A549 (cell line): ENCODE measurements around the gene TRIO. TPM values are rescaled to one million over a fixed set of nuclear protein-coding genes. Genes with fewer than 3 reads are reported as not detected.

Experiments used
- ATAC-seq, 2 experiments: fragments of 200-7000 bp in 1 of 2; fragments of >200 bp in 1 of 2; cut with Nextera tagmentation in 1 of 2; cut with Tn5 transposase in 1 of 2; 3 replicates each; pipeline versions ENCODE4 v1.8.0 to v1.9.1; 2018 to 2020; ENCODE audit warnings: mild to moderate bottlenecking in 1 of 2, moderate library complexity in 1 of 2
- CTCF ChIA-PET: fragments of 300-600 bp; sonication (Branson Sonifier 250); formaldehyde crosslinking; extraction: SDS; loops from one replicate; lab custom pipeline; 2021; ENCODE audit warnings: antibody characterized with exemption, inconsistent platforms; lab: Yijun Ruan, JAX
- POLR2A ChIA-PET: fragments of 350-600 bp; formaldehyde crosslinking; extraction: SDS; loops from one replicate; lab custom pipeline; 2021; ENCODE audit warnings: antibody characterized with exemption, inconsistent platforms; lab: Yijun Ruan, JAX
- DNase-seq, 2 experiments: peaks; one replicate each; pipeline versions ENCODE4 v3.0.0 to v3.0.0-alpha.2; 2011 to 2016; ENCODE audit warnings: low read depth in 1 of 2, low spot score in 1 of 2
- FAIRE-seq: peaks from 2 replicates; lab custom pipeline; 2011; peaks lifted over from hg19 to GRCh38; lab: Jason Lieb, UNC
- H3K27ac ChIP-seq, 2 experiments: fragments of >200 bp; sonication (Bioruptor Twin); formaldehyde crosslinking; 3 replicates each; pipeline ENCODE4 v1.5.1; 2016 to 2017
- H3K4me1 ChIP-seq: fragments of >200 bp; sonication (Bioruptor Twin); formaldehyde crosslinking; 3 replicates; pipeline ENCODE4 v1.6.1; 2016
- H3K4me2 ChIP-seq: fragments of >200 bp; sonication (Bioruptor Twin); formaldehyde crosslinking; 3 replicates; pipeline ENCODE4 v1.6.1; 2016
- H3K4me3 ChIP-seq: fragments of >200 bp; sonication (Bioruptor Twin); formaldehyde crosslinking; 3 replicates; pipeline ENCODE4 v1.5.1; 2016
- H3K9me3 ChIP-seq: fragments of >200 bp; sonication (Bioruptor Twin); formaldehyde crosslinking; 3 replicates; pipeline ENCODE4 v1.6.1; 2016
- BHLHE40 ChIP-seq: IDR thresholded peaks from 2 replicates; pipeline ENCODE4 v1.6.1; 2012; ENCODE audit warnings: low read depth, low read length, inconsistent platforms
- CBX2 ChIP-seq: fragments of 200-600 bp; sonication (generic); IDR thresholded peaks from 2 replicates; pipeline ENCODE4 v1.6.1; 2016; ENCODE audit warnings: low read depth, mild to moderate bottlenecking, borderline replicate concordance
- CBX8 ChIP-seq: fragments of 200-600 bp; sonication (generic); IDR thresholded peaks from 2 replicates; pipeline ENCODE4 v1.6.1; 2016
- CHD4 ChIP-seq: fragments of 200-600 bp; sonication (generic); IDR thresholded peaks from 2 replicates; pipeline ENCODE4 v1.6.1; 2016; ENCODE audit warnings: antibody characterized with exemption, mild to moderate bottlenecking, borderline replicate concordance
- ESRRA ChIP-seq: fragments of 150-350 bp; IDR thresholded peaks from 2 replicates; pipeline ENCODE4 v1.6.1; 2014; ENCODE audit warnings: mild to moderate bottlenecking, low read length, borderline replicate concordance
- FOSB ChIP-seq: fragments of 250-450 bp; sonication (Bioruptor Pico); IDR thresholded peaks from 2 replicates; pipeline ENCODE4 v1.5.0; 2020; ENCODE audit warnings: mild to moderate bottlenecking, moderate library complexity
- FOSL2 ChIP-seq, 2 experiments: fragments of 450-650 bp in 1 of 2; fragments of >200 bp in 1 of 2; sonication (Bioruptor Twin) in 1 of 2; formaldehyde crosslinking; IDR thresholded peaks; 2 replicates each; pipeline versions ENCODE4 v1.5.0 to v1.6.1; 2016 to 2020; ENCODE audit warnings: mild to moderate bottlenecking in 1 of 2, moderate library complexity in 1 of 2
- HDAC2 ChIP-seq: fragments of 200-600 bp; sonication (generic); IDR thresholded peaks from 2 replicates; pipeline ENCODE4 v1.6.1; 2016
- HOXA7 ChIP-seq: fragments of 250-450 bp; sonication (Bioruptor Pico); IDR thresholded peaks from 2 replicates; pipeline ENCODE4 v1.5.0; 2020; ENCODE audit warnings: mild to moderate bottlenecking, moderate library complexity
- KDM1A ChIP-seq: fragments of 200-600 bp; sonication (generic); IDR thresholded peaks from 2 replicates; pipeline ENCODE4 v1.6.1; 2016; ENCODE audit warnings: low read depth, mild to moderate bottlenecking
- MAFK ChIP-seq: fragments of 450-650 bp; IDR thresholded peaks from 2 replicates; pipeline ENCODE4 v1.6.1; 2014; ENCODE audit not compliant: partially characterized antibody
- MYC ChIP-seq: IDR thresholded peaks from 2 replicates; pipeline ENCODE4 v1.6.1; 2012; ENCODE audit warnings: mild to moderate bottlenecking, inconsistent platforms, low read length, improper control_type of control experiment, borderline replicate concordance
- POLR2AphosphoS2 ChIP-seq: conservative IDR thresholded peaks from 2 replicates; pipeline ENCODE4 v1.6.1; 2012; ENCODE audit warnings: low read length, improper control_type of control experiment, inconsistent platforms
- RCOR1 ChIP-seq: fragments of 150-350 bp; IDR thresholded peaks from 2 replicates; pipeline ENCODE4 v1.6.1; 2014; ENCODE audit warnings: antibody characterized with exemption, low read length, low read depth
- ZFP36 ChIP-seq: fragments of 450-650 bp; IDR thresholded peaks from 2 replicates; pipeline ENCODE4 v1.6.1; 2014; ENCODE audit warnings: borderline replicate concordance; ENCODE audit not compliant: partially characterized antibody
- ZNF302 ChIP-seq: fragments of 250-450 bp; sonication (Bioruptor Pico); IDR thresholded peaks from 2 replicates; pipeline ENCODE4 v1.9.0; 2021; ENCODE audit warnings: inconsistent platforms, mild to moderate bottlenecking, moderate library complexity
- WGBS: methylation state at CpG from one replicate; pipeline ENCODE4 v1.1.6; 2017; ENCODE audit errors: missing lambda C conversion rate; 5-methylcytosine and 5-hydroxymethylcytosine counted together
- polyA plus RNA-seq, 4 experiments: library from polyadenylated mRNA; depleted of rRNA in 3 of 4; stranded (reverse); fragments of >200 nt; fragmentation: RNase III in 1 of 4; extraction: RNeasy Plus Mini Kit Qiagen cat#74134 plus additional on column Dnase treatment in 1 of 4; gene quantifications; 2 replicates in 3 of 4; 3 replicates in 1 of 4; pipeline ENCODE4 v1.2.3, GENCODE V29; 2011 to 2017
- TF ChIP-seq, protein P1 (sequence below): IDR thresholded peaks from 2 replicates; pipeline ENCODE4 v1.6.1; 2012
- TF ChIP-seq, protein P2 (sequence below): fragments of >200 bp; sonication (Bioruptor Twin); formaldehyde crosslinking; IDR thresholded peaks from 3 replicates; pipeline ENCODE4 v1.6.1; 2016
- TF ChIP-seq, protein P3 (sequence below): fragments of 200-600 bp; sonication (generic); IDR thresholded peaks from 2 replicates; pipeline ENCODE4 v1.6.1; 2016; ENCODE audit warnings: antibody characterized with exemption, mild to moderate bottlenecking, moderate library complexity
- TF ChIP-seq, protein P4 (sequence below): fragments of >200 bp; sonication (Bioruptor Twin); formaldehyde crosslinking; IDR thresholded peaks from 2 replicates; pipeline ENCODE4 v1.6.1; 2016

The TRIO gene
- polyA plus RNA-seq, 2 of the 4 experiments (the other 2 are of a cell fraction), result 47.5 to 79.0 TPM

DNA sequence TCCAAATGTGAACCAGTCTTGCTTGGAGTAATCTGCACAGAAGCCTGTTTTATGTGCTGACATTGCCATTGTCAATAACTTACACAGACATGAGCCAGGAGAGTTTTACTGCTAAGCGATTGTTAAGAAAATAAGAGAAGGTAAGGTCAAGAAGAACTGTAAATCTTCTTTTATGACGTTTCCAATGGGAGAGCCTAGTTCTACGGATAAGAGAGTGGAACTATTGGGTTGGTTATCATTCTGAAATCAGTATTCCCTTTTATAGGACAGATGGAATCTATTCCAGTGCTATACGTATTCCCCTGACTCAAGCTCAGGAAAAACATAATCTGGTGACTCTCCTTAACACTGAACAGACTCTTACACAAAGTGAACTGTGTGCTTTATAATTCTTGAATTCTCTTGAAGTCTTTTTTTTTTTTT, 300.5 kb downstream of the TRIO start:
- no peak overlapping the region for H3K27ac ChIP-seq
- no peak for ATAC-seq
- no peak for DNase-seq
- H3K4me2 ChIP-seq, result no peak overlapping the region
- no peak overlapping the region for H3K4me3 ChIP-seq
- 84% methylated on average over 4 of the region's 4 CpGs for WGBS
- TF ChIP-seq CHD4 (no peak), ESRRA (no peak), FOSL2 (IDR thresholded peaks at IDR 0.05) (no peak), FOSL2 (CRISPR knock-in tag; IDR thresholded peaks at IDR 0.05) (no peak), CBX8 (no peak), ZFP36 (no peak)
- TF ChIP-seq, protein P1, sequence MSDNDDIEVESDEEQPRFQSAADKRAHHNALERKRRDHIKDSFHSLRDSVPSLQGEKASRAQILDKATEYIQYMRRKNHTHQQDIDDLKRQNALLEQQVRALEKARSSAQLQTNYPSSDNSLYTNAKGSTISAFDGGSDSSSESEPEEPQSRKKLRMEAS, result no peak
- peaks cover 11% of the 10 kb centered on the region; the same call in 2 of the 3 replicates for H3K4me1 ChIP-seq
- ChIA-PET POLR2A (no interaction called here), CTCF (interaction anchor here (0.6 kb wide), 1 partner anchor 97 kb away, joined by 3 read pairs; no protein-coding TSS in a partner anchor)
- no peak for FAIRE-seq
- no peaks in the 10 kb centered on the region for H3K9me3 ChIP-seq

DNA sequence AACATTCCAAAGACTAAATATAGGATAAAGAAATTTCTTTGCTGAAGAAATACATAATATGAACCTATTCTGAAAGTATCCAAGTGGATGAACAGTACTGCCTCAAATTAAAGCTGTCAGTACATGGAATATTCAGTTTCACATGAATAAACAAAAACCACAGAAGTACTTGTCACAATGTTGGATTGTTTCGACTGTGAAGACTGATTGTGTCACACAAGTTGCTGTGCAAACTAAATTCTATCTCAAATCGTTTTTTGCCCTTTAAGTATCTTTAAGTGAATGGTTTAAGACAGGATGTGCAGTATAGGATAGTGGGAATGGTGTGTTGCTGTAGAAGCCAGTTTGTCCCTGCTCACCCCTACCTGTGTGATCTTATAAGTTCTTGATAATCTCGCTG, 301.0 kb downstream of the TRIO start:
- H3K4me1 ChIP-seq, result peaks cover 11% of the 10 kb centered on the region; the same call in 2 of the 3 replicates
- POLR2A ChIA-PET, result no interaction called here
- no peak for FAIRE-seq
- H3K9me3 ChIP-seq, result no peaks in the 10 kb centered on the region
- no peak overlapping the region for H3K27ac ChIP-seq
- WGBS, result 57% methylated on average over 3 of the region's 3 CpGs
- H3K4me3 ChIP-seq, result no peak overlapping the region
- ATAC-seq, result no peak
- CTCF ChIA-PET, result no interaction called here
- no peak overlapping the region for H3K4me2 ChIP-seq
- TF ChIP-seq, protein P2, sequence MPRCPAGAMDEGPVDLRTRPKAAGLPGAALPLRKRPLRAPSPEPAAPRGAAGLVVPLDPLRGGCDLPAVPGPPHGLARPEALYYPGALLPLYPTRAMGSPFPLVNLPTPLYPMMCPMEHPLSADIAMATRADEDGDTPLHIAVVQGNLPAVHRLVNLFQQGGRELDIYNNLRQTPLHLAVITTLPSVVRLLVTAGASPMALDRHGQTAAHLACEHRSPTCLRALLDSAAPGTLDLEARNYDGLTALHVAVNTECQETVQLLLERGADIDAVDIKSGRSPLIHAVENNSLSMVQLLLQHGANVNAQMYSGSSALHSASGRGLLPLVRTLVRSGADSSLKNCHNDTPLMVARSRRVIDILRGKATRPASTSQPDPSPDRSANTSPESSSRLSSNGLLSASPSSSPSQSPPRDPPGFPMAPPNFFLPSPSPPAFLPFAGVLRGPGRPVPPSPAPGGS, result no peak
- TF ChIP-seq MAFK (no peak), FOSB (CRISPR knock-in tag) (no peak), CBX8 (no peak), ZNF302 (no peak), HOXA7 (no peak), ESRRA (no peak), KDM1A (no peak), CBX2 (no peak), POLR2AphosphoS2 (no peak), BHLHE40 (no peak), MYC (no peak), RCOR1 (no peak), HDAC2 (no peak), FOSL2 (IDR thresholded peaks at IDR 0.05) (no peak), FOSL2 (CRISPR knock-in tag; IDR thresholded peaks at IDR 0.05) (no peak)
- TF ChIP-seq, protein P3, sequence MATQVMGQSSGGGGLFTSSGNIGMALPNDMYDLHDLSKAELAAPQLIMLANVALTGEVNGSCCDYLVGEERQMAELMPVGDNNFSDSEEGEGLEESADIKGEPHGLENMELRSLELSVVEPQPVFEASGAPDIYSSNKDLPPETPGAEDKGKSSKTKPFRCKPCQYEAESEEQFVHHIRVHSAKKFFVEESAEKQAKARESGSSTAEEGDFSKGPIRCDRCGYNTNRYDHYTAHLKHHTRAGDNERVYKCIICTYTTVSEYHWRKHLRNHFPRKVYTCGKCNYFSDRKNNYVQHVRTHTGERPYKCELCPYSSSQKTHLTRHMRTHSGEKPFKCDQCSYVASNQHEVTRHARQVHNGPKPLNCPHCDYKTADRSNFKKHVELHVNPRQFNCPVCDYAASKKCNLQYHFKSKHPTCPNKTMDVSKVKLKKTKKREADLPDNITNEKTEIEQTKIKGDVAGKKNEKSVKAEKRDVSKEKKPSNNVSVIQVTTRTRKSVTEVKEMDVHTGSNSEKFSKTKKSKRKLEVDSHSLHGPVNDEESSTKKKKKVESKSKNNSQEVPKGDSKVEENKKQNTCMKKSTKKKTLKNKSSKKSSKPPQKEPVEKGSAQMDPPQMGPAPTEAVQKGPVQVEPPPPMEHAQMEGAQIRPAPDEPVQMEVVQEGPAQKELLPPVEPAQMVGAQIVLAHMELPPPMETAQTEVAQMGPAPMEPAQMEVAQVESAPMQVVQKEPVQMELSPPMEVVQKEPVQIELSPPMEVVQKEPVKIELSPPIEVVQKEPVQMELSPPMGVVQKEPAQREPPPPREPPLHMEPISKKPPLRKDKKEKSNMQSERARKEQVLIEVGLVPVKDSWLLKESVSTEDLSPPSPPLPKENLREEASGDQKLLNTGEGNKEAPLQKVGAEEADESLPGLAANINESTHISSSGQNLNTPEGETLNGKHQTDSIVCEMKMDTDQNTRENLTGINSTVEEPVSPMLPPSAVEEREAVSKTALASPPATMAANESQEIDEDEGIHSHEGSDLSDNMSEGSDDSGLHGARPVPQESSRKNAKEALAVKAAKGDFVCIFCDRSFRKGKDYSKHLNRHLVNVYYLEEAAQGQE, result no peak
- TF ChIP-seq, protein P4, sequence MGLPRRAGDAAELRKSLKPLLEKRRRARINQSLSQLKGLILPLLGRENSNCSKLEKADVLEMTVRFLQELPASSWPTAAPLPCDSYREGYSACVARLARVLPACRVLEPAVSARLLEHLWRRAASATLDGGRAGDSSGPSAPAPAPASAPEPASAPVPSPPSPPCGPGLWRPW, result no peak
- TF ChIP-seq, protein P1, result no peak
- no peak for DNase-seq
